Psoas muscle (tissue), 8 donors: ENCODE data around the gene NIPA2. TPM values are rescaled to one million over a fixed set of nuclear protein-coding genes. Genes with fewer than 3 reads are reported as not detected.

Experiments used
- ATAC-seq, 4 donors: fragments of 200-7000 bp; cut with Tn5 transposase; one replicate each; pipeline ENCODE4 v1.9.1; 2020; ENCODE audit warnings: moderate library complexity in 3 of 4, mild to moderate bottlenecking in 2 of 4
- DNase-seq, 2 donors: peaks; one replicate each; pipeline ENCODE4 v3.0.0-alpha.2; 2020
- H3K27ac ChIP-seq: fragments of 200-600 bp; one replicate; pipeline ENCODE4 v1.8.0; 2022
- H3K27me3 ChIP-seq, 3 donors: fragments of 200-600 bp in 1 of 3; one replicate each; pipeline versions ENCODE4 v1.6.1 to v1.8.0; 2013 to 2022; ENCODE audit warnings: low read length in 2 of 3, mild to moderate bottlenecking in 2 of 3, moderate library complexity in 1 of 3; ENCODE audit not compliant: insufficient read depth in 3 of 3
- H3K36me3 ChIP-seq, 2 donors: fragments of 200-600 bp in 1 of 2; one replicate each; pipeline versions ENCODE4 v1.6.1 to v1.8.0; 2013 to 2022; ENCODE audit warnings: low read depth in 1 of 2, mild to moderate bottlenecking in 1 of 2, moderate library complexity in 1 of 2; ENCODE audit not compliant: insufficient read depth in 1 of 2
- H3K4me1 ChIP-seq: fragments of 200-600 bp; one replicate; pipeline ENCODE4 v1.8.0; 2022
- H3K4me3 ChIP-seq: fragments of 200-600 bp; one replicate; pipeline ENCODE4 v1.8.0; 2022; ENCODE audit warnings: mild to moderate bottlenecking
- H3K9me3 ChIP-seq: fragments of 200-600 bp; one replicate; pipeline ENCODE4 v1.8.0; 2022
- CTCF ChIP-seq: fragments of 200-600 bp; IDR thresholded peaks from one replicate; pipeline ENCODE4 v1.8.0; 2022; ENCODE audit warnings: antibody characterized with exemption
- WGBS, 3 donors: extraction: QIAGEN DNeasy Blood & Tissue Kit; methylation state at CpG; one replicate each; pipeline versions ENCODE4 v1.1.6 to v1.1.7; 2013; 5-methylcytosine and 5-hydroxymethylcytosine counted together
- intact Hi-C, 2 donors: fragments of 100-400 bp; cut with DNase I; formaldehyde crosslinking; loops; one replicate each; pipeline versions ENCODE4 v1.11.0 to v1.14.2; 2022
- polyA plus RNA-seq, 3 donors: library from polyadenylated mRNA; stranded (reverse); fragments of 200-250 nt; gene quantifications; one replicate each; pipeline ENCODE4 v1.2.3, GENCODE V29; 2013
- total RNA-seq, 4 donors: library from RNA; stranded (reverse); fragmentation: NEBNext Ultra II Directional in 2 of 4; extraction: Animal tissue kit (Norgen Biotek cat#: 25700) in 2 of 4; gene quantifications; one replicate each; pipeline versions ENCODE4 v1.2.1 to v1.2.4, GENCODE V29; 2021 to 2023
- donor health status: healthy with polysubstance abuse.
- donor health status: DM: no; HTN: no; CAD: no; lungs with moderate emphysema.
- donor health status: Bipolar disorder and iron deficiency.
- donor health status: healthy.
- donor health status: DM: yes; HTN: yes; CAD: no.
- donor health status: DM: no; HTN: no; CAD: no.
- donor health status: DM: no; HTN: no; CAD: no.
- donor health status: DM: yes; HTN: yes; CAD: no.

The NIPA2 gene
- total and polyA plus RNA-seq, 7 donors = 11.3 to 61.8 (median 28.2) TPM

GRCh38 chr15:22856659-22857058 lies 18.2 kb downstream of the NIPA2 start:
- Histone ChIP-seq H3K4me1 (no peaks in the 10 kb centered on the region), H3K27ac (no peak overlapping the region), H3K4me3 (no peak overlapping the region), H3K36me3 (peaks cover 19 to 96% of the 10 kb centered on the region in 2 donors), H3K27me3 (no peaks in the 10 kb centered on the region), H3K9me3 (no peaks in the 10 kb centered on the region)
- no peak for DNase-seq
- ATAC-seq = no peak
- no peak for TF ChIP-seq CTCF
- 36 to 55% (median 55%) methylated on average over 1 of the region's 1 CpG for WGBS, 3 donors
- intact Hi-C loops = no loop called here

- no peaks in the 10 kb centered on the region for H3K9me3 ChIP-seq
- no peaks in the 10 kb centered on the region for H3K27me3 ChIP-seq
- no peak overlapping the region for H3K27ac ChIP-seq
- H3K4me3 ChIP-seq = no peak overlapping the region
- peaks cover 5 to 83% of the 10 kb centered on the region in 2 donors for H3K36me3 ChIP-seq
- peaks cover 4% of the 10 kb centered on the region for H3K4me1 ChIP-seq
- DNase-seq (no peak), ATAC-seq (no peak)
- TF ChIP-seq CTCF = no peak
- 43 to 73% (median 48%) methylated on average over 2 of the region's 2 CpGs for WGBS, 3 donors
- intact Hi-C loops = no loop called here
Measured at GRCh38 chr15:22861161-22861560, 22.7 kb downstream of the NIPA2 start.

- Histone ChIP-seq H3K27ac (no peak overlapping the region), H3K27me3 (no peaks in the 10 kb centered on the region), H3K9me3 (no peaks in the 10 kb centered on the region), H3K4me3 (no peak overlapping the region), H3K4me1 (peaks cover 4% of the 10 kb centered on the region), H3K36me3 (peaks cover 8 to 86% of the 10 kb centered on the region in 2 donors)
- intact Hi-C loops = no loop called here
- ATAC-seq = peak; percentile 25 to 53 (median 33)
- TF ChIP-seq CTCF = no peak
- no peak for DNase-seq
- 43 to 56% (median 53%) methylated on average over 3 of the region's 3 CpGs for WGBS, 3 donors
Measured at GRCh38 chr15:22863356-22863755, 24.9 kb downstream of the NIPA2 start.

GRCh38 chr15:22866079-22866478 lies 27.6 kb downstream of the NIPA2 start:
- no peak for ATAC-seq

More at GRCh38 chr15:22866079-22866478, 27.6 kb downstream of the NIPA2 start:
- Histone ChIP-seq H3K27me3 (no peaks in the 10 kb centered on the region), H3K9me3 (no peaks in the 10 kb centered on the region), H3K4me1 (peaks cover 4% of the 10 kb centered on the region), H3K36me3 (peaks cover 11 to 85% of the 10 kb centered on the region in 2 donors), H3K27ac (no peak overlapping the region), H3K4me3 (no peak overlapping the region)
- no peak for DNase-seq
- 89 to 92% (median 91%) methylated on average over 7 of the region's 7 CpGs for WGBS, 3 donors
- TF ChIP-seq CTCF = no peak
- intact Hi-C loops = no loop called here
